HepG2 (cell line): Measurements from ENCODE around the gene ABCC3. TPM values are rescaled to one million over a fixed set of nuclear protein-coding genes. Genes with fewer than 3 reads are reported as not detected.

Source experiments
- ATAC-seq: fragments of 200-7000 bp; cut with Tn5 transposase; 3 replicates; pipeline ENCODE4 v1.9.1; 2020; ENCODE audit warnings: mild to moderate bottlenecking, moderate library complexity
- BruUV-seq: library from RNA; stranded (reverse); fragments of 400-500 nt; replicated peaks from 2 replicates; lab custom pipeline; 2021; lab: Mats Ljungman, UMichigan
- CTCF ChIA-PET: fragments of 300-600 bp; formaldehyde crosslinking; extraction: SDS; loops from one replicate; lab custom pipeline; 2021; ENCODE audit warnings: low total read pairs, inconsistent platforms, low intra/inter-chr PET ratio; lab: Yijun Ruan, JAX
- POLR2A ChIA-PET: fragments of 350-600 bp; sonication (Branson Sonifier 250); formaldehyde crosslinking; loops from one replicate; lab custom pipeline; 2020; ENCODE audit warnings: antibody characterized with exemption, inconsistent platforms; lab: Yijun Ruan, JAX
- DNase-seq: peaks from one replicate; pipeline ENCODE4 v3.0.0-alpha.2; 2015; ENCODE audit warnings: low spot score
- FAIRE-seq: peaks from 3 replicates; lab custom pipeline; 2011; peaks lifted over from hg19 to GRCh38; lab: Jason Lieb, UNC
- H2AFZ ChIP-seq: one replicate; pipeline ENCODE4 v1.6.1; 2011; ENCODE audit warnings: low read length, inconsistent platforms
- H3K27ac ChIP-seq: fragments of 300-600 bp; 3 replicates; pipeline ENCODE4 v1.8.0; 2011; ENCODE audit warnings: mixed run types, mild to moderate bottlenecking, mixed read lengths, low read length, inconsistent platforms; ENCODE audit not compliant: insufficient read depth; ENCODE audit errors: extremely low read length
- H3K27me3 ChIP-seq, 2 experiments: fragments of 200-600 bp in 1 of 2; 2 replicates in 1 of 2; 3 replicates in 1 of 2; pipeline versions ENCODE4 v1.6.0 to v1.8.0; 2011; ENCODE audit warnings: low read length in 2 of 2, mild to moderate bottlenecking in 2 of 2, moderate library complexity in 2 of 2, inconsistent platforms in 1 of 2; ENCODE audit not compliant: insufficient read depth in 2 of 2, control insufficient read depth in 1 of 2
- H3K36me3 ChIP-seq, 2 experiments: fragments of 200-600 bp in 1 of 2; replicated peaks in 1 of 2; 2 replicates in 1 of 2; 3 replicates in 1 of 2; pipeline versions ENCODE4 v1.5.1 to v1.8.0; 2011; ENCODE audit warnings: low read length in 2 of 2, inconsistent platforms in 1 of 2; ENCODE audit not compliant: insufficient read depth in 2 of 2, control insufficient read depth in 1 of 2
- H3K4me1 ChIP-seq: 2 replicates; pipeline ENCODE4 v1.5.1; 2012; ENCODE audit warnings: low read length, inconsistent platforms; ENCODE audit not compliant: insufficient read depth
- H3K4me2 ChIP-seq: 2 replicates; pipeline ENCODE4 v1.6.0; 2011; ENCODE audit warnings: low read depth, low read length, inconsistent platforms
- H3K4me3 ChIP-seq, 3 experiments: fragments of 200-600 bp in 1 of 3; sonication (generic), shearing (Covaris generic) in 1 of 3; replicated peaks in 1 of 3; 2 replicates each; pipeline ENCODE4 v1.5.1; 2011 to 2016; ENCODE audit warnings: low read length in 3 of 3, inconsistent platforms in 2 of 3, low read depth in 2 of 3, mild to moderate bottlenecking in 2 of 3, control low read depth in 1 of 3, mixed read lengths in 1 of 3; ENCODE audit not compliant: insufficient read depth in 1 of 3
- H3K79me2 ChIP-seq: one replicate; pipeline ENCODE4 v1.6.1; 2011; ENCODE audit warnings: low read length, inconsistent platforms; ENCODE audit not compliant: insufficient read depth
- H3K9ac ChIP-seq: 2 replicates; pipeline ENCODE4 v1.6.0; 2011; ENCODE audit warnings: mild to moderate bottlenecking, low read depth, low read length, inconsistent platforms; ENCODE audit not compliant: insufficient read depth
- H3K9me3 ChIP-seq: 2 replicates; pipeline ENCODE4 v1.5.1; 2012; ENCODE audit warnings: mild to moderate bottlenecking, low read length
- H4K20me1 ChIP-seq: 2 replicates; pipeline ENCODE4 v1.6.0; 2011; ENCODE audit warnings: inconsistent platforms, mild to moderate bottlenecking, low read length, moderate library complexity; ENCODE audit not compliant: insufficient read depth
- FOSL2 ChIP-seq: sonication (generic); formaldehyde crosslinking; IDR thresholded peaks from 2 replicates; pipeline ENCODE4 v1.4.0; 2020; ENCODE audit warnings: missing genetic modification reagents
- FUBP1 ChIP-seq: sonication (generic); formaldehyde crosslinking; IDR thresholded peaks from 2 replicates; pipeline ENCODE4 v1.5.1; 2020; ENCODE audit warnings: missing genetic modification reagents, mild to moderate bottlenecking, borderline replicate concordance
- KDM4B ChIP-seq: sonication (generic); formaldehyde crosslinking; IDR thresholded peaks from 2 replicates; pipeline ENCODE4 v1.4.0; 2020; ENCODE audit warnings: missing genetic modification reagents
- MAFK ChIP-seq, 2 experiments: IDR thresholded peaks in 1 of 2; conservative IDR thresholded peaks in 1 of 2; 2 replicates each; pipeline ENCODE4 v1.6.1; 2011; ENCODE audit warnings: improper control_type of control experiment in 2 of 2, low read length in 2 of 2
- MYNN ChIP-seq: sonication (generic); formaldehyde crosslinking; IDR thresholded peaks from 2 replicates; pipeline ENCODE4 v1.4.0; 2020; ENCODE audit warnings: mild to moderate bottlenecking, low read depth, missing genetic modification reagents
- PAF1 ChIP-seq: IDR thresholded peaks from 2 replicates; pipeline ENCODE4 v1.6.1; 2016; ENCODE audit warnings: missing genetic modification reagents, missing compliant biosample characterization
- PBX2 ChIP-seq: IDR thresholded peaks from 2 replicates; pipeline ENCODE4 v1.6.1; 2016; ENCODE audit warnings: control low read depth
- ZHX1 ChIP-seq: sonication (generic); formaldehyde crosslinking; IDR thresholded peaks from 2 replicates; pipeline ENCODE4 v1.8.1; 2022; ENCODE audit warnings: low read depth, mild to moderate bottlenecking, missing genetic modification reagents
- ZNF180 ChIP-seq: sonication (generic); formaldehyde crosslinking; IDR thresholded peaks from 2 replicates; pipeline ENCODE4 v1.4.0; 2020; ENCODE audit warnings: low read depth, missing genetic modification reagents, borderline replicate concordance
- ZNF530 ChIP-seq: sonication (generic); formaldehyde crosslinking; IDR thresholded peaks from 2 replicates; pipeline ENCODE4 v1.5.0; 2020; ENCODE audit warnings: low read depth, mild to moderate bottlenecking, missing genetic modification reagents
- WGBS: methylation state at CpG from one replicate; pipeline ENCODE4 v1.1.6; 2017; ENCODE audit warnings: low lambda C conversion rate; 5-methylcytosine and 5-hydroxymethylcytosine counted together
- in situ Hi-C: cut with HindIII; loops from 2 replicates; pipeline ENCODE4 v1.10.0; 2017; ENCODE audit warnings: low pct_unique_long_range_greater_than_20kb; ENCODE audit not compliant: extremely low pct_ligation_motif_present
- intact Hi-C: fragments of 100-400 bp; cut with micrococcal nuclease; formaldehyde crosslinking; loops from one replicate; pipeline ENCODE4 v1.10.0; 2022; ENCODE audit not compliant: unreplicated experiment
- polyA plus RNA-seq, 8 experiments: library from polyadenylated mRNA; depleted of rRNA in 3 of 8; stranded (reverse) in 7 of 8; unstranded in 1 of 8; fragments of >200 nt; fragmentation: Illumina TruSeq in 4 of 8; extraction: Trizol in 4 of 8; gene quantifications; 2 replicates each; pipeline versions ENCODE4 v1.2.1 to v1.2.3, GENCODE V29; 2011 to 2016; ENCODE audit warnings: low read depth in 4 of 8, missing spikeins in 1 of 8, mixed read lengths in 1 of 8; ENCODE audit not compliant: insufficient read depth in 1 of 8
- total RNA-seq, 5 experiments: library from RNA; depleted of rRNA; stranded (reverse); fragments of >200 nt; fragmentation: Illumina TruSeq; extraction: Trizol; gene quantifications; 2 replicates each; pipeline ENCODE4 v1.2.3, GENCODE V29; 2016; ENCODE audit warnings: low read depth in 1 of 5

Gene ABCC3
- total and polyA plus RNA-seq, 2 of the 13 experiments (the other 11 are each of a cell fraction or from before 2014, with no cell fraction given) = 25.2 to 50.7 TPM

GRCh38 chr17:50737118-50737698 lies 102.5 kb downstream of the ABCC3 start:
- peaks cover 65% of the 10 kb centered on the region for H4K20me1 ChIP-seq
- CTCF ChIA-PET = no interaction called here

More at GRCh38 chr17:50737118-50737698, 102.5 kb downstream of the ABCC3 start:
- FAIRE-seq (no peak), ATAC-seq (peak; percentile 58), DNase-seq (no peak)
- TF ChIP-seq PAF1 (CRISPR knock-in tag) (0 out of 2 replicates have a peak, but pooled peaks have one; percentile 36), ZNF530 (CRISPR knock-in tag) (no peak), MYNN (no peak), KDM4B (no peak), FUBP1 (CRISPR knock-in tag) (no peak), ZNF180 (no peak), PBX2 (CRISPR knock-in tag) (no peak), FOSL2 (CRISPR knock-in tag) (0 out of 2 replicates have a peak, but pooled peaks have one; percentile 4), MAFK (conservative IDR thresholded peaks at IDR 0.05 in 1 of 2, IDR thresholded peaks at IDR 0.05 in 1 of 2; ENCODE audit: low read length in 2 of 2) (peak in 1 of 2 experiments; percentile 51; a peak in 2 of 4 replicates), ZHX1 (CRISPR knock-in tag) (no peak)
- H3K27ac ChIP-seq = no peak overlapping the region
- in situ Hi-C loops (no loop called here), intact Hi-C loops (no loop called here)
- H3K36me3 ChIP-seq = peaks cover 31 to 58% of the 10 kb centered on the region in 2 experiments
- H3K9me3 ChIP-seq = no peaks in the 10 kb centered on the region
- WGBS = 100% methylated on average over 2 of the region's 2 CpGs
- no peak overlapping the region for H3K4me2 ChIP-seq
- H3K79me2 ChIP-seq = peaks cover 91% of the 10 kb centered on the region
- no peak overlapping the region for H2AFZ ChIP-seq
- H3K4me1 ChIP-seq = peaks cover 12% of the 10 kb centered on the region; the same call in 1 of the 2 replicates
- H3K27me3 ChIP-seq = no peaks in the 10 kb centered on the region
- POLR2A ChIA-PET = no interaction called here
- no peak overlapping the region for H3K4me3 ChIP-seq
- H3K9ac ChIP-seq = no peak overlapping the region
- no TSS peak for BruUV-seq
